ENCODE results near the gene TRIM8.

The TRIM8 gene

GRCh38 chr10:102631525-102632393 is 12.5 kb upstream of the TRIM8 start:
- no peaks in the 10 kb centered on the region for H3K9me3 ChIP-seq (ENCODE audit: low read length)
- H3K4me1 ChIP-seq (ENCODE audit: insufficient read depth, low read length), result peaks cover 47% of the 10 kb centered on the region
- H3K4me3 ChIP-seq (ENCODE audit: low read length), result no peak overlapping the region
- H3K27me3 ChIP-seq (ENCODE audit: insufficient read depth, low read length), result no peaks in the 10 kb centered on the region
- no peak overlapping the region for H2AFZ ChIP-seq (ENCODE audit: low read depth, low read length)
- H3K36me3 ChIP-seq (ENCODE audit: insufficient read depth, low read length), result peaks cover 17% of the 10 kb centered on the region

DNA sequence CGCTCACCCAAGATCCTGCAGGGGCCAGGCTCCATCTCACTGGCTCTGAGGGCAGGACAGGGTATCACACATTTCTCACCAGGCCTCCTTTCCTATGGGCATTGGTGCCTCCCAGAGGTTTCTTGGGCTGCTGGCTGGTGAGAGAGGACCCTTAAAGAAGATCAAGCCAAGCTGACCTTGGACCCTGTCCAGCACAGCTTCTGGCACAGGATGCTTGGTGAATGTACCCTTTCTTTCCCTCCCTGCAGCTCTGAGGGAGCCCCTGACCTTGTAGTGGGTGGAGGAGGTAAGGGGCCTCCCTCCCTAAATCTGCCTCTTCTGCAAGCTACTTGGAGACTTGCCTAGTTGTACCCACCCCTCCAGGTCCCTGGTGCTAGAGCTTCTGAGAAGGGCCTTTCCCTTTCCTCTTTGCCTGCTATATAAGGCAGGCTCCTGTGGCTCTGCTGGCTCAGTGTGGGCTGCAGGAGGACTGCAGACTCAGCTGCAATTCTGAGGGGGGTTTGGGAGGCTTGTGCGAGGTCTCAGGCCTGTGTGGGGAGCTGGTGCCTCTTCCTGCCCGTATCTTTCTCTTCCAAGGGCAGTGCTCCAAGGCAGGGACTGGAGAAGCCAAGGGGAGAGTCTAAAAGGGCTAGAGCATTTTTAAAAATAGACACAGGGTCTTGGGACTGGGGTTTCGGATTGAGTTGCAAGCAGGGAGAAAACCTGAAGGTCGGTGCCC is 11.7 kb upstream of the TRIM8 start:
- Histone ChIP-seq H3K4me3 (ENCODE audit: low read length) (no peak overlapping the region), H3K27me3 (ENCODE audit: insufficient read depth, low read length) (no peaks in the 10 kb centered on the region), H3K36me3 (ENCODE audit: insufficient read depth, low read length) (peaks cover 17% of the 10 kb centered on the region), H3K4me1 (ENCODE audit: insufficient read depth, low read length) (peaks cover 40% of the 10 kb centered on the region), H2AFZ (ENCODE audit: low read depth, low read length) (no peak overlapping the region), H3K9me3 (ENCODE audit: low read length) (no peaks in the 10 kb centered on the region)

DNA sequence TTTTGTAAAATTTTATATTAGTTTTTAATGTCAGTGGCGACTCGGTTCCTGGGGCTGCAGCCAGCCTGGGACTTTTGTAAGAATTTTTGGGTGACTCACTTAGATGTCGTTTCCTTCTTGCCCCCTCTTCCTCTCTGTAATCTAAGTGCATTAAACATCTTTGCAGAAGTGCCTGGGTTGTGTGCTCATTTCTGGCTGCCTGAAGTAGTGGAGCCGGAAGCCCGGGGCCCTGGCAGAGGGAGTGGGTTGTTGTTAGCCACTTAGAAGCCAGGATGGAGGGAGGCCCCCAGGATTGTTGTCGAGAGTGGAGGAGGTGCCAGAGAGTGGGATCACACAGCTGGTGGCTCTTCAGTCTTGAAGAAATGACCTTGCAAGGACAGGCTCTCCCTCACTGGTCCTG is 11.0 kb upstream of the TRIM8 start:
- Histone ChIP-seq H3K27me3 (ENCODE audit: insufficient read depth, low read length) (no peaks in the 10 kb centered on the region), H3K4me1 (ENCODE audit: insufficient read depth, low read length) (peaks cover 34% of the 10 kb centered on the region), H2AFZ (ENCODE audit: low read depth, low read length) (no peak overlapping the region), H3K36me3 (ENCODE audit: insufficient read depth, low read length) (peaks cover 17% of the 10 kb centered on the region), H3K9me3 (ENCODE audit: low read length) (no peaks in the 10 kb centered on the region), H3K4me3 (ENCODE audit: low read length) (no peak overlapping the region)

DNA sequence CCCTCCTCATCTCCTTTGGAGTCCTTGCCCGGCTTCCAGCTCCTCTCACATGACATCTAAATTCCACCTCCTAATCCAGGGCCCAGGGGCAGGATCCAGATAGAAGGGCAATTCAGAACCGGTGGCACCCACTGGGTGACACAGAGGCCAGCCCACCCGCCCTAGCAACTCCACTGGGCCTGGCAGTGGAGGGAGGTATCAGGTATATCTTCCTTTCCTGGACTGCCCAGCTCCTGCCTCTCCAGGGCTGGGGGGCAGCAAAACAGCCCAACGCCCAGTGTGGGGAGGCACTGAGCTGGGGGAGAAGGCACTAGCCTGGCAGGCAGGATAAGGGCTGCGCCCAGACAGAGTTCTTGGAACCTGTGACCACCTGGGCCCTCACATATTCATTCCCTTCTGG is 10.4 kb upstream of the TRIM8 start:
- no peaks in the 10 kb centered on the region for H3K9me3 ChIP-seq (ENCODE audit: low read length)

GRCh38 chr10:102634686-102635085 is 9.6 kb upstream of the TRIM8 start:
- Histone ChIP-seq H3K9me3 (ENCODE audit: low read length) (no peaks in the 10 kb centered on the region), H3K4me1 (ENCODE audit: insufficient read depth, low read length) (peaks cover 26% of the 10 kb centered on the region), H2AFZ (ENCODE audit: low read depth, low read length) (no peak overlapping the region), H3K27me3 (ENCODE audit: insufficient read depth, low read length) (no peaks in the 10 kb centered on the region), H3K4me3 (ENCODE audit: low read length) (no peak overlapping the region), H3K36me3 (ENCODE audit: insufficient read depth, low read length) (peaks cover 17% of the 10 kb centered on the region)

More for the DNA sequence above, 10.4 kb upstream of the TRIM8 start:
- Histone ChIP-seq H3K27me3 (ENCODE audit: insufficient read depth, low read length) (no peaks in the 10 kb centered on the region), H3K4me3 (ENCODE audit: low read length) (no peak overlapping the region), H3K36me3 (ENCODE audit: insufficient read depth, low read length) (peaks cover 17% of the 10 kb centered on the region), H2AFZ (ENCODE audit: low read depth, low read length) (no peak overlapping the region), H3K4me1 (ENCODE audit: insufficient read depth, low read length) (peaks cover 34% of the 10 kb centered on the region)

DNA sequence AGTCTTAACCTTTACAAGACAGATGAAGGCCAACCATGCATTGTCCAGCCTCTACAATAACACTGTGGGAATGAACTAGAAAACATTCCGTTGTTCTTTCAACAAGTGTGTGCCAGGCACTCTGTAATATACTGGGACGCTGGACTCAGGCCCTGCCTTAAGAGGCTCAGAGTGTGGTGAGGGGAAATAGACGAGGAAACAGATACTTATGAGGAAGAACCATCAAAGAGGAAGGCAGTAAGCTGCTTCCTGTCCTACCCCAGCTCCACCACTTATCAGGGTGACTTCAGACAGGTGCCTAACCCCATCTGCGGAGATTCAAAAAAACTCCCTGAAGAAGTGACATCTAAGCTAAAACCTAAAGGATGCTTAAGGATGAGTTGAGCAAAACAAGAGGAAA is 8.9 kb upstream of the TRIM8 start:
- Histone ChIP-seq H3K27me3 (ENCODE audit: insufficient read depth, low read length) (no peaks in the 10 kb centered on the region), H3K4me1 (ENCODE audit: insufficient read depth, low read length) (peaks cover 20% of the 10 kb centered on the region), H3K4me3 (ENCODE audit: low read length) (no peak overlapping the region), H3K9me3 (ENCODE audit: low read length) (no peaks in the 10 kb centered on the region), H2AFZ (ENCODE audit: low read depth, low read length) (no peak overlapping the region), H3K36me3 (ENCODE audit: insufficient read depth, low read length) (peaks cover 11% of the 10 kb centered on the region)

DNA sequence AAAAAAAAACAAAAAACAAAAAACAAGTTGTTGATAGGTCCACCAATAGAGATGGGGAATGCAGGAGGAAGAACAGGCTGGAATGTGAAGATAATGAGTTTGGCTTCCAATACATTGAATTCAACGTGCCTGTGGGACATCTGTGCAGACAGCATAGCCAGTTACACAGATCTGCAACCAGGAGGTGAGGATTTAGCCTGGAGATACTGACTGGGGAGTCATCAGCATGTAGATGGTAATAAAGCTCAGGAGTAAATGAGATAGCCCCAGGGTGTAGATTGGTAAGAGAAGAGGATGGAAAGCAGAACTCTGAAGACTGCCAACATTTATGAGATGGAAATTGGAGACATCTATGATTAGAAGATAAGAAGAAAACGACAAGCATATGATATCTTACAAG is 4.7 kb upstream of the TRIM8 start:
- Histone ChIP-seq H2AFZ (ENCODE audit: low read depth, low read length) (no peak overlapping the region), H3K27me3 (ENCODE audit: insufficient read depth, low read length) (no peaks in the 10 kb centered on the region), H3K9me3 (ENCODE audit: low read length) (no peaks in the 10 kb centered on the region), H3K4me3 (ENCODE audit: low read length) (no peak overlapping the region), H3K36me3 (ENCODE audit: insufficient read depth, low read length) (no peaks in the 10 kb centered on the region), H3K4me1 (ENCODE audit: insufficient read depth, low read length) (peaks cover 3% of the 10 kb centered on the region)

GRCh38 chr10:102641402-102641801 is 2.9 kb upstream of the TRIM8 start:
- Histone ChIP-seq H3K27me3 (ENCODE audit: insufficient read depth, low read length) (no peaks in the 10 kb centered on the region), H3K36me3 (ENCODE audit: insufficient read depth, low read length) (peaks cover 4% of the 10 kb centered on the region), H3K4me1 (ENCODE audit: insufficient read depth, low read length) (peaks cover 7% of the 10 kb centered on the region), H3K9me3 (ENCODE audit: low read length) (no peaks in the 10 kb centered on the region), H2AFZ (ENCODE audit: low read depth, low read length) (peak overlapping the region; percentile 60), H3K4me3 (ENCODE audit: low read length) (peak overlapping the region; percentile 92)

DNA sequence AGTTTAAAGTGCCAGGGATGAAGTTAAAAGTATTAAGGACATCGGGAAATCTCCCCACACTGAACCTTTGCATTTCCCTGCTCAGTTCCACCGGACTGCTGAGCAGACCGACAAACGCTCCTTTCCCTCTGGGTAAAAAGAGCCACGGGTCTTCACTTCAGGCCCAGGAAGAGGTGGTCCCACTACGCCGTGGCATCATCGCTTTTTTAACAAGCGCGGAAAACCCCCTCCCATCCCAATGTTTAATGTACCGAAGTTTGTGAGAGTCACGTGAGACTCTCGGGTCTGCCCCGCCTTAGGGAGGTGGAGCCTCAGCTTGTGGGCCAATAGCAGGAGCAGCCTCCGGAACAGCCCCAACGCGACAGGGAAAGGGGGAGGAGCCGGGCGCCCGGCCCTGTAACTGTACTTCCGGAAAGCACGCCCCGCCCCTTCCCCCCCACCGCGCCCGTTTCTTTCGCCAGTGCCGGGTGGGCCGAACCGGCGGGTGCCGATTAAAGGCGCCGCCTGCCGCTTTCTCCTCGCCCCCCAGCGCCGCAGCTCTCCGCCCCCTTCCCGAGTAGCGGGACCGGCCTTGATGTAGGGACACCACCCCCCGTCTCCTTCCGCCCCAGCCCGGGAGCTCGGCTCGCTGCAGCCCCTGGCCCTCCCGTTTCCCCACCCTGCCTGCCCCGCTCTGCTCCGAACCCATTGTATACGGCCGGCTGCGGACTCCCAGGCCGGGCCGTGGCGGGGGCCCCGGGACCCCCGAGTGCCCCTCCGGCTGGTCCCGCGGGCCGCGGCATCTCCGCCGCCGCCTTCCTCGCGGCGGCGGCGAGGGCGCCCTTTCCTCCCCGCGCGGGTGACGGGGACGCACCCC is 2.2 kb upstream of the TRIM8 start:
- Histone ChIP-seq H2AFZ (ENCODE audit: low read depth, low read length) (peak overlapping the region; percentile 60), H3K4me3 (ENCODE audit: low read length) (peak overlapping the region; percentile 92), H3K27me3 (ENCODE audit: insufficient read depth, low read length) (no peaks in the 10 kb centered on the region), H3K36me3 (ENCODE audit: insufficient read depth, low read length) (peaks cover 4% of the 10 kb centered on the region), H3K4me1 (ENCODE audit: insufficient read depth, low read length) (peaks cover 14% of the 10 kb centered on the region), H3K9me3 (ENCODE audit: low read length) (no peaks in the 10 kb centered on the region)

DNA sequence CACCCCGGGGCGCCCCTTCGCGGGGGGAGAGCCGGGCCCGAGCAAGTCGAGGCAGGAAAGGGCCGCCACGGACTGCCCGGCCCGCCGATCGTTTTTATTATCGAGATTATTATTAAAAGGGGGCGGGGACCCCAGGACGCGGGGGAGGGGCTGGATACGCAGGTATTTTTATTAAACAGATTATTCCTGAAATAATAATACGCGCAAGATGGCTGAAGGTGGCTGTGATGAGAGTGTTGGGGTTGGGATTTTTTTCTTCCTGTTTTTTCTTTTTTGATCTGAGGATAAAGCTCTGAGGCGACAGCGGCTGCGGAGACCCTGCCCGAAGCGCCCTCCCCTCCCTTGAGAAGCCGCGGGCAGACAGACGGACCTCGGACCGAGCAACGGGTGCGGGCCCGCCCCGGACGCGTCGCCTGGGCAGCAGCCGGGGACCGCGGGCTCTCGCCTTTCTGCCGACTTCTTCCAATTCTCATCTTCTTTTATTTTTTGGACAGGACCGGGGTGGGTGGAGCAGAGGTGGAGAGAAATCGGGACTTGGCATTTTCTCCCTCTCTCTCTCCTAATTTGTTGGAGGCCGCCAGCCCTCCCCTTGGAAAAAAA is 1.4 kb upstream of the TRIM8 start:
- H3K36me3 ChIP-seq (ENCODE audit: insufficient read depth, low read length), result peaks cover 7% of the 10 kb centered on the region

GRCh38 chr10:102643336-102644065 is 778 bp upstream of the TRIM8 start:
- Histone ChIP-seq H3K4me1 (ENCODE audit: insufficient read depth, low read length) (peaks cover 28% of the 10 kb centered on the region), H3K9me3 (ENCODE audit: low read length) (no peaks in the 10 kb centered on the region), H3K36me3 (ENCODE audit: insufficient read depth, low read length) (peaks cover 11% of the 10 kb centered on the region), H3K4me3 (ENCODE audit: low read length) (peak overlapping the region; percentile 92), H3K27me3 (ENCODE audit: insufficient read depth, low read length) (no peaks in the 10 kb centered on the region), H2AFZ (ENCODE audit: low read depth, low read length) (no peak overlapping the region)

More for the DNA sequence above, 1.4 kb upstream of the TRIM8 start:
- no peaks in the 10 kb centered on the region for H3K27me3 ChIP-seq (ENCODE audit: insufficient read depth, low read length)
- peak overlapping the region; percentile 92 for H3K4me3 ChIP-seq (ENCODE audit: low read length)
- no peaks in the 10 kb centered on the region for H3K9me3 ChIP-seq (ENCODE audit: low read length)
- no peak overlapping the region for H2AFZ ChIP-seq (ENCODE audit: low read depth, low read length)
- H3K4me1 ChIP-seq (ENCODE audit: insufficient read depth, low read length), result peaks cover 21% of the 10 kb centered on the region
